T-helper 17 cell (primary cell): ENCODE results near the gene ASPG. TPM values are rescaled to one million over a fixed set of nuclear protein-coding genes. Genes with fewer than 3 reads are reported as not detected.

Experiments used
- ATAC-seq: fragments of 150-1000 bp; cut with Tn5 transposase; 2 replicates; pipeline ENCODE4 v1.10.0; 2021; ENCODE audit warnings: mild to moderate bottlenecking, moderate library complexity
- DNase-seq, 3 donors: peaks; one replicate each; pipeline versions ENCODE4 v3.0.0 to v3.0.0-alpha.2; 2020 to 2021
- H3K9me3 ChIP-seq: one replicate; pipeline ENCODE4 v1.7.0; 2013; ENCODE audit warnings: low read length, mild to moderate bottlenecking; ENCODE audit not compliant: control insufficient read depth, poor library complexity, severe bottlenecking
- H3K27ac Mint-ChIP-seq: one replicate; pipeline ENCODE4 v1.8.0; 2022; ENCODE audit warnings: mild to moderate bottlenecking, moderate library complexity, mixed read lengths
- H3K27me3 Mint-ChIP-seq: one replicate; pipeline ENCODE4 v1.8.0; 2022; ENCODE audit warnings: mixed read lengths
- H3K36me3 Mint-ChIP-seq: one replicate; pipeline ENCODE4 v1.8.0; 2022; ENCODE audit warnings: low read depth, mixed read lengths
- H3K4me1 Mint-ChIP-seq: one replicate; pipeline ENCODE4 v1.8.0; 2022; ENCODE audit warnings: mild to moderate bottlenecking, mixed read lengths
- H3K4me3 Mint-ChIP-seq: one replicate; pipeline ENCODE4 v1.8.0; 2022; ENCODE audit warnings: mild to moderate bottlenecking, moderate library complexity, mixed read lengths
- total RNA-seq, 4 donors: library from RNA in 2 of 4; stranded (reverse) in 2 of 4; gene quantifications; one replicate each; pipeline ENCODE4 v1.2.3 and lab custom pipeline; 2022 to 2026

Gene ASPG
- total RNA-seq, 2 donors from 2014 or later: not detected

GRCh38 chr14:104081951-104082464 lies 3.5 kb upstream of the ASPG start:
- no peak overlapping the region for H3K4me3 Mint-ChIP-seq
- DNase-seq: no peak
- ATAC-seq: no peak
- H3K27ac Mint-ChIP-seq: no peak overlapping the region
- no peaks in the 10 kb centered on the region for H3K9me3 ChIP-seq
- no peaks in the 10 kb centered on the region for H3K36me3 Mint-ChIP-seq
- peaks cover 8% of the 10 kb centered on the region for H3K4me1 Mint-ChIP-seq
- H3K27me3 Mint-ChIP-seq: peaks cover 22% of the 10 kb centered on the region

- H3K9me3 ChIP-seq: no peaks in the 10 kb centered on the region
- ATAC-seq (no peak), DNase-seq (no peak)
- Mint-ChIP-seq H3K4me3 (no peak overlapping the region), H3K27me3 (peaks cover 26% of the 10 kb centered on the region), H3K4me1 (peaks cover 6% of the 10 kb centered on the region), H3K27ac (no peak overlapping the region), H3K36me3 (no peaks in the 10 kb centered on the region)
Measured at GRCh38 chr14:104082807-104083206, 2.7 kb upstream of the ASPG start.

GRCh38 chr14:104084251-104085002 lies 1.1 kb upstream of the ASPG start:
- no peak for DNase-seq
- H3K4me3 Mint-ChIP-seq: peak overlapping the region; percentile 41

DNA sequence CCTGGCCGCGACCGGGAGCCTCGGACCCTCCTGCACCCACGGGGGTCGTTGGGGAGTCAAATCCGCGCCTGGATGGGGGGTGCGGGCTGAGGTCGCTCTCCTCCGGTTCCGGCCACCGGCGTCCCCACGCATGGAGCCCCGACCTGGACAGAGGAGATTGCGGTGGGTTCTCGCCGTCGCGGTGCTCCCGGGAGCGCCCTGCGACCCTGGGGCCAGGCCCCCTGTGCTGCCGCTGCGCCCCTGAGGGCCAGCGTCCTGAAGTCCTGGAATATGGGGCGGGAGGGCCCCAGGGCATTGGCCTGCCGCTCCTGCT lies 345 bp downstream of the ASPG start:
- Mint-ChIP-seq H3K4me3 (no peak overlapping the region), H3K27ac (no peak overlapping the region), H3K27me3 (peaks cover 26% of the 10 kb centered on the region), H3K36me3 (no peaks in the 10 kb centered on the region), H3K4me1 (no peaks in the 10 kb centered on the region)
- ATAC-seq (no peak), DNase-seq (no peak)
- no peaks in the 10 kb centered on the region for H3K9me3 ChIP-seq

More at GRCh38 chr14:104084251-104085002, 1.1 kb upstream of the ASPG start:
- H3K9me3 ChIP-seq: no peaks in the 10 kb centered on the region
- Mint-ChIP-seq H3K4me1 (no peaks in the 10 kb centered on the region), H3K27me3 (peaks cover 26% of the 10 kb centered on the region), H3K36me3 (no peaks in the 10 kb centered on the region), H3K27ac (no peak overlapping the region)
- no peak for ATAC-seq

- H3K9me3 ChIP-seq: no peaks in the 10 kb centered on the region
- no peaks in the 10 kb centered on the region for H3K36me3 Mint-ChIP-seq
- H3K27me3 Mint-ChIP-seq: peaks cover 26% of the 10 kb centered on the region
- ATAC-seq: no peak
- no peaks in the 10 kb centered on the region for H3K4me1 Mint-ChIP-seq
- no peak overlapping the region for H3K4me3 Mint-ChIP-seq
- no peak overlapping the region for H3K27ac Mint-ChIP-seq
- no peak for DNase-seq
Measured at GRCh38 chr14:104086210-104086660, 735 bp downstream of the ASPG start.

DNA sequence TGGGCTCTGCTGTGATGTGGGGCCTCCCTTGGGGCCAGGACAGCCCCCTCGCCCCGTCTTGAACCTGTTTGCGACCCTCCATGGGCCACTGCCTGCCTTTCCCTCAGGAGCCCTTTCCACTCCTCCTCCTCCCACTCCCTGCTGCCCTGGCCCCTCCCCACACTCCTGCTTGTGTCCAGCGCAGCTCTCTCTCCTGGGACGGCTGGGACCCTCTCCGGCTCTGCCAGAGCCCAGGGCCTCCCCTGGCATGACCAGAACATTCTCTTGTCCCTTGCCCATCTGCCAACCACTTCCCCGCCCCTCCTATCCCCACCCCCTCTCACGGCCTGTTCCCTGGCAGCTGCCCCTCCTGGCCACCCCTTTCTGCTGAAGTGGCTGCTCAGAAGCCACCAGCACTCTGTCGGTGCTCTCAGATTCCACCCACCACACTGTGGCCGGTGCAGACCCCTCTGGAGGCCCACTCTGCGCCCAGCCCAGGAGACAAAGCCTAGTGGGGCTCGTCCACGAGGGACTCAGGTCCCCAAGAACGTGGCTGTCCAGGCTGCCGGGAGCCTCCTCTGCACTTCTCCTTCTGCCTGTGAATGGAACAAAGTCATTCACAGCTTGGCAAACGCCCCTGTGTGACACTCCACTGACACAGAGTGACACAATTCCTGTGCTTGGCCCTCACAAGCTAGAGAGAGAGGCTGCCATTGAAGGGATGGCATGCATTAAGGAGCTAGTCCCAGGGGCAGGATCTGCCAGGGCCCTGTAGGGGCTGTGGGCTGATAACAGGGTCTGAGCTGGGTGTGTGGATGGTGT lies 1.4 kb downstream of the ASPG start:
- ATAC-seq: no peak
- Mint-ChIP-seq H3K36me3 (no peaks in the 10 kb centered on the region), H3K4me1 (no peaks in the 10 kb centered on the region), H3K4me3 (no peak overlapping the region), H3K27me3 (peaks cover 29% of the 10 kb centered on the region), H3K27ac (no peak overlapping the region)
- no peaks in the 10 kb centered on the region for H3K9me3 ChIP-seq
- DNase-seq: no peak

- Mint-ChIP-seq H3K27ac (no peak overlapping the region), H3K36me3 (no peaks in the 10 kb centered on the region), H3K4me3 (no peak overlapping the region), H3K4me1 (no peaks in the 10 kb centered on the region), H3K27me3 (peaks cover 30% of the 10 kb centered on the region)
- ATAC-seq (no peak), DNase-seq (no peak)
- H3K9me3 ChIP-seq: no peaks in the 10 kb centered on the region
Measured at GRCh38 chr14:104087505-104087904, 2.0 kb downstream of the ASPG start.

DNA sequence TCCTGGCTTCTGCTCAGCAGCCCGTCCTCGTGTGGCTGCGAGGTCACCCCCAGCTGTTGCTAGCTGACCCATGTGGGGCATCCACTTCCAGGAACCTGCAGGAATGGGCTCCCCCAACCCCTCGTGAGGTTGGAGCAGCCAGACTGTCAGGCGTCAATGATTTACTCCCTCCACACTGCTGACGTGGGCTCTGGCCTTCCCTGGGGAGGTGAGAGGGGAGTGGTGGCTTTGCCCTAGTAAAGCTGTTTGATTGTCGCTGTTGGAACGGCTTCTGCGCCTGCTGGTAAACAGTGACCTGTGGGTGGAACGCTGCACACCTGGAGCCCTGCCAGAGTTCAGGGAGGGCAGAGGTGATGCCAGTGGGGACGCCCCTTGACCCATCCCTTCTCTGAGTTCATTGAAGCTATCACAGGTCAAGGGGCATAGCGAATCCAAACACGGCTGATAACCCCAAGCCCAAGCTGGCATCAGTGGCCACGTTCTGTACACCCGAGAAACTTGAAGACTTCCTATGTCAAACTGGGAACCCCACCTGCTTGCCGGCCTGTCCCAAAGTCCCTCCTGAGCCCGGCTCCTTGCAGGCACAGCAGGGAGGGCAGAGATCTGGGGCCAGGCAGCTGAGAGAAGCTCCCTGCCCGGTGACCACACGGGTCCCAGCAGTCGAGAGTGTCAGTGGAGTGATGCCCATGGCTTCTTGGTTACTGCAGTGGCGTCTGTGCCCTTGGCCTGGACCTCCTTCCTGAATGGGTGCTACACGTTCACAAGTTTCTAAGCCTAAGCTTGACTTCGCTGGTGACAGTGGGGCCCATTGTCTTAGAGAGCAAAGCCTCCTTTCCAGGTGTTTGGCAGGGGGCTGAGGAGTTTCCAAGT lies 2.7 kb downstream of the ASPG start:
- no peak for DNase-seq

DNA sequence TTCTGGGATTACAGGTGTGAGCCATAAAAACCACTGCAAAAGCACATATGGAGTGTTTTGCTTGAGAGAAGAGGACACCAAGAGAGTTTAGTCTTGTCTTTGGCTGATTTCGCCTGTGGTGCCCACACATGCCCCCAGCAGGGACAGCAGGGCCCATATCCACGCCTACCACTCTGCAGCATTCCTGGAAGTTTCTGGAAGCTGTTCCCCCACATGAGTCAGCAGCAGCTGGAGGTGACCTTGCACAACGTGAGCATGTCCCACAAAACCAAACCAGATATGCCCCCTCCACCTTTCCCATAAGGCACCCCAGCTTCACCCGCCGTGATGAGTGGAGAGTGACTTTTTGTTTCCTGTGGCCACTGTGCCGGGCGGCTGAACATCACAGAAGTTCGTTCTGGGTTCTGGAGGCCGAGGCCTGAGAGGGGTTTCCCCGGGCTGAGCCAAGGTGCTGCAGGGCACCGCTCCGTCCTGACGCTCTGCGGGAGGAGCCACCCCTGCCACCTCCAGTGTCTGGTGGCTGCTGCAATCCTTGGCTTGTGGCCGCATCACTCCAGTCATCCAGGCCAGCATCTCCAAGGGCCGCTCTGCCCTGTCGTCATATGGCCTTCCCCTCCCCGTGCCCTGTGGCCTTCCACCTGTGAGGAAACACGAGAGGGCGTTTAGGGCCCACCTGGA lies 4.7 kb downstream of the ASPG start:
- peaks cover 15% of the 10 kb centered on the region for H3K27me3 Mint-ChIP-seq
- no peak for DNase-seq
- H3K9me3 ChIP-seq: no peaks in the 10 kb centered on the region
- H3K36me3 Mint-ChIP-seq: no peaks in the 10 kb centered on the region
- H3K4me3 Mint-ChIP-seq: no peak overlapping the region
- ATAC-seq: no peak
- H3K4me1 Mint-ChIP-seq: peaks cover 6% of the 10 kb centered on the region
- H3K27ac Mint-ChIP-seq: no peak overlapping the region

More for the DNA sequence above, 2.7 kb downstream of the ASPG start:
- Mint-ChIP-seq H3K4me1 (no peaks in the 10 kb centered on the region), H3K27me3 (peaks cover 24% of the 10 kb centered on the region), H3K36me3 (no peaks in the 10 kb centered on the region), H3K4me3 (no peak overlapping the region), H3K27ac (no peak overlapping the region)
- no peak for ATAC-seq
- no peaks in the 10 kb centered on the region for H3K9me3 ChIP-seq

GRCh38 chr14:104091061-104091926 lies 5.8 kb downstream of the ASPG start:
- Mint-ChIP-seq H3K36me3 (no peaks in the 10 kb centered on the region), H3K4me1 (peaks cover 6% of the 10 kb centered on the region), H3K4me3 (peak overlapping the region; percentile 12), H3K27me3 (peaks cover 15% of the 10 kb centered on the region), H3K27ac (no peak overlapping the region)
- DNase-seq (peak in 1 of 3 donors; percentile 8), ATAC-seq (no peak)
- no peaks in the 10 kb centered on the region for H3K9me3 ChIP-seq

- no peak for ATAC-seq
- H3K9me3 ChIP-seq: no peaks in the 10 kb centered on the region
- H3K36me3 Mint-ChIP-seq: no peaks in the 10 kb centered on the region
- no peak overlapping the region for H3K27ac Mint-ChIP-seq
- peak overlapping the region; percentile 12 for H3K4me3 Mint-ChIP-seq
- peaks cover 11% of the 10 kb centered on the region for H3K27me3 Mint-ChIP-seq
- peaks cover 6% of the 10 kb centered on the region for H3K4me1 Mint-ChIP-seq
- peak in 1 of 3 donors; percentile 9 for DNase-seq
Measured at GRCh38 chr14:104091927-104092771, 6.6 kb downstream of the ASPG start.
